H9 (cell line): ENCODE data around the gene EOLA2. TPM values are rescaled to one million over a fixed set of nuclear protein-coding genes. Genes with fewer than 3 reads are reported as not detected.

Source experiments
- DNase-seq: peaks from one replicate; pipeline ENCODE4 v3.0.0-alpha.2; 2017
- H2AFZ ChIP-seq: one replicate; pipeline ENCODE4 v1.6.1; 2013; ENCODE audit warnings: mild to moderate bottlenecking, low read length, control low read depth, moderate library complexity
- H2AK5ac ChIP-seq: 2 replicates; pipeline ENCODE4 v1.6.1; 2013; ENCODE audit warnings: low read length, control low read depth, mixed read lengths; ENCODE audit not compliant: insufficient read length
- H2BK120ac ChIP-seq: one replicate; pipeline ENCODE4 v1.6.1; 2013; ENCODE audit warnings: low read depth, mild to moderate bottlenecking, low read length, control low read depth, inconsistent platforms; ENCODE audit not compliant: poor library complexity, severe bottlenecking
- H2BK12ac ChIP-seq: 2 replicates; pipeline ENCODE4 v1.6.1; 2013; ENCODE audit warnings: low read length, control low read depth, mixed read lengths, low read depth; ENCODE audit not compliant: insufficient read length
- H2BK15ac ChIP-seq: 2 replicates; pipeline ENCODE4 v1.6.1; 2013; ENCODE audit warnings: low read depth, low read length, control low read depth
- H2BK20ac ChIP-seq: one replicate; pipeline ENCODE4 v1.6.1; 2013; ENCODE audit warnings: low read depth, mild to moderate bottlenecking, low read length, control low read depth, inconsistent platforms; ENCODE audit not compliant: poor library complexity, severe bottlenecking
- H2BK5ac ChIP-seq: 2 replicates; pipeline ENCODE4 v1.6.1; 2013; ENCODE audit warnings: low read length, control low read depth, mixed read lengths; ENCODE audit not compliant: insufficient read length
- H3K14ac ChIP-seq: 2 replicates; pipeline ENCODE4 v1.6.1; 2013; ENCODE audit warnings: low read length, control low read depth; ENCODE audit not compliant: insufficient read depth
- H3K18ac ChIP-seq: 2 replicates; pipeline ENCODE4 v1.6.1; 2013; ENCODE audit warnings: low read depth, mild to moderate bottlenecking, mixed read lengths, low read length, control low read depth; ENCODE audit not compliant: insufficient read length
- H3K23ac ChIP-seq: 2 replicates; pipeline ENCODE4 v1.6.1; 2013; ENCODE audit warnings: low read length, control low read depth, mixed read lengths, low read depth; ENCODE audit not compliant: insufficient read length
- H3K23me2 ChIP-seq: 2 replicates; pipeline ENCODE4 v1.6.1; 2013; ENCODE audit warnings: low read depth, mild to moderate bottlenecking, mixed read lengths, low read length, control low read depth; ENCODE audit not compliant: insufficient read length, poor library complexity, severe bottlenecking
- H3K27ac ChIP-seq: 2 replicates; pipeline ENCODE4 v1.5.1; 2013; ENCODE audit warnings: low read length, control low read depth, mixed read lengths, low read depth; ENCODE audit not compliant: insufficient read length
- H3K27me3 ChIP-seq: 2 replicates; pipeline ENCODE4 v1.6.1; 2013; ENCODE audit warnings: low read length, control low read depth, inconsistent platforms; ENCODE audit not compliant: insufficient read depth
- H3K4ac ChIP-seq: 2 replicates; pipeline ENCODE4 v1.6.1; 2013; ENCODE audit warnings: low read depth, mild to moderate bottlenecking, control low read depth, inconsistent platforms, low read length, moderate library complexity
- H3K4me1 ChIP-seq: 2 replicates; pipeline ENCODE4 v1.6.1; 2013; ENCODE audit warnings: low read length, control low read depth, inconsistent platforms; ENCODE audit not compliant: insufficient read depth
- H3K4me2 ChIP-seq: 2 replicates; pipeline ENCODE4 v1.6.1; 2013; ENCODE audit warnings: low read length, control low read depth, mixed read lengths; ENCODE audit not compliant: insufficient read length, insufficient read depth
- H3K56ac ChIP-seq: 2 replicates; pipeline ENCODE4 v1.6.1; 2013; ENCODE audit warnings: low read depth, mild to moderate bottlenecking, mixed read lengths, low read length, control low read depth; ENCODE audit not compliant: insufficient read length
- H3K79me1 ChIP-seq: 2 replicates; pipeline ENCODE4 v1.6.1; 2013; ENCODE audit warnings: low read depth, mild to moderate bottlenecking, moderate library complexity, low read length, control low read depth, inconsistent platforms; ENCODE audit not compliant: insufficient read depth, poor library complexity, severe bottlenecking
- H3K79me2 ChIP-seq: 2 replicates; pipeline ENCODE4 v1.6.1; 2013; ENCODE audit warnings: low read length, control low read depth, inconsistent platforms; ENCODE audit not compliant: insufficient read depth
- H3K9ac ChIP-seq: 2 replicates; pipeline ENCODE4 v1.6.1; 2013; ENCODE audit warnings: low read length, control low read depth, mixed read lengths; ENCODE audit not compliant: insufficient read length; ENCODE audit errors: extremely low read depth
- H3K9me3 ChIP-seq: one replicate; pipeline ENCODE4 v1.6.1; 2013; ENCODE audit warnings: low read depth, low read length, inconsistent platforms; ENCODE audit not compliant: control insufficient read depth
- H3T11ph ChIP-seq: one replicate; pipeline ENCODE4 v1.6.1; 2013; ENCODE audit warnings: mild to moderate bottlenecking, low read length, control low read depth, inconsistent platforms
- H4K20me1 ChIP-seq: one replicate; pipeline ENCODE4 v1.6.1; 2013; ENCODE audit not compliant: control insufficient read depth, insufficient read length, insufficient read depth
- H4K5ac ChIP-seq: 2 replicates; pipeline ENCODE4 v1.6.1; 2013; ENCODE audit warnings: low read depth, mild to moderate bottlenecking, mixed read lengths, low read length, control low read depth; ENCODE audit not compliant: insufficient read length
- H4K8ac ChIP-seq: replicated peaks from 2 replicates; pipeline ENCODE4 v1.6.1; 2013; ENCODE audit warnings: low read length, control low read depth, mixed read lengths, low read depth; ENCODE audit not compliant: insufficient read length
- H4K91ac ChIP-seq: 2 replicates; pipeline ENCODE4 v1.6.1; 2013; ENCODE audit warnings: low read depth, mild to moderate bottlenecking, moderate library complexity, mixed read lengths, low read length, control low read depth; ENCODE audit not compliant: insufficient read length
- H3K27ac Mint-ChIP-seq, 3 experiments: 2 replicates in 2 of 3; 3 replicates in 1 of 3; pipeline ENCODE4 v1.8.0; 2020 to 2021; ENCODE audit warnings: mixed read lengths in 3 of 3, mild to moderate bottlenecking in 1 of 3, moderate library complexity in 1 of 3
- H3K27me3 Mint-ChIP-seq: 2 replicates; pipeline ENCODE4 v1.8.0; 2021; ENCODE audit warnings: low read depth, mild to moderate bottlenecking, moderate library complexity, mixed read lengths
- H3K36me3 Mint-ChIP-seq, 3 experiments: 2 replicates in 2 of 3; 3 replicates in 1 of 3; pipeline ENCODE4 v1.8.0; 2020 to 2021; ENCODE audit warnings: low read depth in 3 of 3, mixed read lengths in 3 of 3; ENCODE audit not compliant: insufficient read depth in 1 of 3
- H3K4me1 Mint-ChIP-seq, 2 experiments: 2 replicates each; pipeline ENCODE4 v1.8.0; 2020; ENCODE audit warnings: mixed read lengths in 2 of 2
- H3K4me3 Mint-ChIP-seq, 2 experiments: 2 replicates in 1 of 2; 3 replicates in 1 of 2; pipeline ENCODE4 v1.8.0; 2020 to 2021; ENCODE audit warnings: mild to moderate bottlenecking in 2 of 2, mixed read lengths in 2 of 2, moderate library complexity in 1 of 2
- H3K9me3 Mint-ChIP-seq, 2 experiments: 2 replicates in 1 of 2; 3 replicates in 1 of 2; pipeline ENCODE4 v1.8.0; 2020; ENCODE audit warnings: mild to moderate bottlenecking in 2 of 2, mixed read lengths in 2 of 2, moderate library complexity in 1 of 2
- CTCF ChIP-seq: fragments of 200-600 bp; sonication (generic); conservative IDR thresholded peaks from 3 replicates; pipeline ENCODE4 v1.8.0; 2021; ENCODE audit warnings: antibody characterized with exemption, mild to moderate bottlenecking
- WGBS: extraction: QIAGEN DNeasy Blood & Tissue Kit; methylation state at CpG from one replicate; pipeline ENCODE4 v1.1.7; 2013; ENCODE audit warnings: missing lambda C conversion rate, low lambda C conversion rate, mixed read lengths; ENCODE audit not compliant: insufficient read length; ENCODE audit errors: extremely low coverage; 5-methylcytosine and 5-hydroxymethylcytosine counted together
- total RNA-seq: library from RNA; stranded (reverse); gene quantifications from 2 replicates; pipeline ENCODE4 v1.2.1, GENCODE V29; 2021

Gene EOLA2
- total RNA-seq, 1 experiment from 2014 or later, result 38.9 TPM

DNA sequence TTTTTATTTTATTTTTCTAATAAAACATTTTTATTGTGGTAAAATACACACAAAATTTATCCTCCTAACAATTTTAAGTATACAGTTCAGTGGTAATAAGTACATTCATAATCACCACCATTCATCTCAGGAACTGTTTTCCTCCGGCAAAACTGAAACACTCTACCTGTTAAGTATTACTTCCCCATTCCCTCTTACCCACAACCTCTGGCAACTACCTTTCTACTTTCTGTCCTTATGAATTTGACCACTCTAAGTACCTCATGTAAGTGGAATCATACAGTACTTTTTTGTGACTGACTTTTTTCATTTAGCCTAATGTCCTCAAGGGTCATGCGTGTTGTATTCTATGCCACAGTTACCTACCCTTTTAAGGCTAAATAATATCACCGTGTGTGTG lies 30.0 kb downstream of the EOLA2 start:
- Mint-ChIP-seq H3K27me3 (peaks cover 1% of the 10 kb centered on the region; the same call in 1 of the 2 replicates), H3K9me3 (peaks cover 43 to 59% of the 10 kb centered on the region in 2 experiments), H3K4me1 (peaks cover 8% of the 10 kb centered on the region in 2 experiments), H3K4me3 (no peak overlapping the region), H3K27ac (no peak overlapping the region), H3K36me3 (peaks cover 0 to 4% (median 1%) of the 10 kb centered on the region in 3 experiments; a peak in 1 of 7 replicates)
- no peak overlapping the region for H2BK15ac ChIP-seq
- H3T11ph ChIP-seq, result no peak overlapping the region
- H2BK12ac ChIP-seq, result no peak overlapping the region
- no peak overlapping the region for H3K27ac ChIP-seq
- TF ChIP-seq CTCF, result no peak
- no peaks in the 10 kb centered on the region; the same call in 1 of the 2 replicates for H3K4me1 ChIP-seq
- H3K79me1 ChIP-seq, result no peaks in the 10 kb centered on the region
- no peak overlapping the region for H3K18ac ChIP-seq
- no peaks in the 10 kb centered on the region for H3K79me2 ChIP-seq
- H2AK5ac ChIP-seq, result no peak overlapping the region
- H3K4me2 ChIP-seq, result no peak overlapping the region
- H2BK120ac ChIP-seq, result no peak overlapping the region
- WGBS, result no CpG with 5 or more reads among the region's 3 CpGs
- no peak overlapping the region for H2BK20ac ChIP-seq
- peaks cover 27% of the 10 kb centered on the region for H3K9me3 ChIP-seq
- H3K23ac ChIP-seq, result no peak overlapping the region
- no peaks in the 10 kb centered on the region for H4K20me1 ChIP-seq
- no peak overlapping the region for H4K8ac ChIP-seq
- H3K27me3 ChIP-seq, result no peaks in the 10 kb centered on the region
- H2BK5ac ChIP-seq, result no peak overlapping the region
- H2AFZ ChIP-seq, result no peak overlapping the region
- H3K56ac ChIP-seq, result no peak overlapping the region
- no peak overlapping the region for H3K14ac ChIP-seq
- no peak overlapping the region for H3K9ac ChIP-seq
- no peaks in the 10 kb centered on the region for H3K23me2 ChIP-seq
- no peak overlapping the region for H3K4ac ChIP-seq
- H4K91ac ChIP-seq, result no peak overlapping the region
- DNase-seq, result no peak
- H4K5ac ChIP-seq, result no peak overlapping the region
